Endodermal cell (in vitro differentiated cells): ENCODE data around the gene ATG2A. TPM values are rescaled to one million over a fixed set of nuclear protein-coding genes. Genes with fewer than 3 reads are reported as not detected.

ENCODE experiments used
- DNase-seq: peaks from one replicate; pipeline ENCODE4 v3.0.0-alpha.2; 2017
- H3K27ac ChIP-seq: 2 replicates; pipeline ENCODE4 v1.5.1; 2013; ENCODE audit warnings: mild to moderate bottlenecking, low read depth, low read length, moderate library complexity
- H3K27me3 ChIP-seq: 2 replicates; pipeline ENCODE4 v1.6.1; 2013; ENCODE audit warnings: mild to moderate bottlenecking, low read length, moderate library complexity; ENCODE audit not compliant: insufficient read depth, control insufficient read depth, poor library complexity, severe bottlenecking
- H3K36me3 ChIP-seq: 2 replicates; pipeline ENCODE4 v1.7.0; 2013; ENCODE audit warnings: mild to moderate bottlenecking, low read length, moderate library complexity; ENCODE audit not compliant: control insufficient read depth, insufficient read depth
- H3K4me1 ChIP-seq: one replicate; pipeline ENCODE4 v1.7.0; 2013; ENCODE audit warnings: low read length; ENCODE audit not compliant: control insufficient read depth, insufficient read depth
- H3K4me3 ChIP-seq: 2 replicates; pipeline ENCODE4 v1.5.1; 2013; ENCODE audit warnings: mild to moderate bottlenecking, low read length, moderate library complexity
- H3K9ac ChIP-seq: 2 replicates; pipeline ENCODE4 v1.6.1; 2013; ENCODE audit warnings: mild to moderate bottlenecking, low read length, moderate library complexity; ENCODE audit not compliant: poor library complexity, severe bottlenecking; ENCODE audit errors: extremely low read depth
- H3K9me3 ChIP-seq: 2 replicates; pipeline ENCODE4 v1.6.1; 2013; ENCODE audit warnings: mild to moderate bottlenecking, low read length, moderate library complexity; ENCODE audit not compliant: control insufficient read depth
- H3K27ac Mint-ChIP-seq: 2 replicates; pipeline ENCODE4 v1.8.0; 2020; ENCODE audit warnings: mixed read lengths
- H3K27me3 Mint-ChIP-seq: 2 replicates; pipeline ENCODE4 v1.8.0; 2021; ENCODE audit warnings: mild to moderate bottlenecking, mixed read lengths; ENCODE audit not compliant: insufficient read depth
- H3K36me3 Mint-ChIP-seq: 2 replicates; pipeline ENCODE4 v1.8.0; 2020; ENCODE audit warnings: low read depth, mixed read lengths
- H3K4me1 Mint-ChIP-seq: 2 replicates; pipeline ENCODE4 v1.8.0; 2020; ENCODE audit warnings: mixed read lengths
- H3K4me3 Mint-ChIP-seq: 2 replicates; pipeline ENCODE4 v1.8.0; 2020; ENCODE audit warnings: mild to moderate bottlenecking, moderate library complexity, mixed read lengths
- H3K9me3 Mint-ChIP-seq: 2 replicates; pipeline ENCODE4 v1.8.0; 2020; ENCODE audit warnings: mild to moderate bottlenecking, mixed read lengths
- CTCF ChIP-seq: fragments of 200-600 bp; sonication (generic); conservative IDR thresholded peaks from 2 replicates; pipeline ENCODE4 v1.5.0; 2021; ENCODE audit warnings: antibody characterized with exemption, mild to moderate bottlenecking
- WGBS, 2 experiments: methylation state at CpG; one replicate each; pipeline versions ENCODE4 v1.1.5 to v1.1.7; 2013; ENCODE audit warnings: missing lambda C conversion rate in 2 of 2, mixed read lengths in 1 of 2; ENCODE audit not compliant: insufficient coverage in 1 of 2, insufficient read length in 1 of 2; 5-methylcytosine and 5-hydroxymethylcytosine counted together
- total RNA-seq, 2 donors: library from RNA; stranded (reverse); fragmentation: NEBNext Ultra II Directional in 1 of 2; extraction: Animal tissue kit (Norgen Biotek cat#: 25700) in 1 of 2; gene quantifications; 2 replicates in 1 of 2; 3 replicates in 1 of 2; pipeline ENCODE4 v1.2.1, GENCODE V29; 2021

Gene ATG2A
- total RNA-seq, 2 donors from 2014 or later: 17.0 to 23.0 TPM

- WGBS, 2 experiments: 94 to 96% methylated on average over 13 to 19 of the region's 19 CpGs
- Histone ChIP-seq H3K27ac (no peak overlapping the region), H3K36me3 (no peaks in the 10 kb centered on the region), H3K4me1 (peaks cover 6% of the 10 kb centered on the region), H3K4me3 (no peak overlapping the region), H3K9ac (no peak overlapping the region), H3K9me3 (no peaks in the 10 kb centered on the region), H3K27me3 (no peaks in the 10 kb centered on the region)
- H3K4me3 Mint-ChIP-seq: no peak overlapping the region
- H3K27ac Mint-ChIP-seq: no peak overlapping the region
- H3K27me3 Mint-ChIP-seq: no peaks in the 10 kb centered on the region
- no peak for DNase-seq
- H3K9me3 Mint-ChIP-seq: no peaks in the 10 kb centered on the region
- H3K36me3 Mint-ChIP-seq: peaks cover 23% of the 10 kb centered on the region
- TF ChIP-seq CTCF: no peak
- no peaks in the 10 kb centered on the region for H3K4me1 Mint-ChIP-seq
Observed at GRCh38 chr11:64898541-64898940, 18.5 kb downstream of the ATG2A start.

DNA sequence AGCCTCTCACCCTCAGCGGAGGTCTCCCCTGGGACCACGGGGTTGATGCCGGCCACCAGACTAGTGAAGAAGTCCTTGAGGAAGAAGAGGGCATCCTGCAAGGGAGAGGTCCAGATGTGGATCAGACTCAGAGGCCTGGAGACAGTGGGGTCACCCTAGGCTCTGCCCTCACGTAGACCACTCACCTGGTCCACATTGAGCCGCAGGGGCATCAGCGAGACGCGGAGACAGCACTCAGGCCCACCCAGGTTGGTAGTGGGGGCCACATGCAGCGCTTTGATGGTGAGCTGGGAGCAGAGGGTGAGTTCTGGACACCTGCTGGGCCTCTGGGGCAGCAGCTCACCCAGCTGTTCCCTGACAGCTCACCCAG lies 18.9 kb downstream of the ATG2A start:
- H3K4me1 Mint-ChIP-seq: no peaks in the 10 kb centered on the region
- no peaks in the 10 kb centered on the region for H3K27me3 Mint-ChIP-seq
- peaks cover 23% of the 10 kb centered on the region for H3K36me3 Mint-ChIP-seq
- H3K4me1 ChIP-seq: peaks cover 11% of the 10 kb centered on the region
- H3K27ac Mint-ChIP-seq: no peak overlapping the region
- H3K4me3 ChIP-seq: no peak overlapping the region
- no peaks in the 10 kb centered on the region for H3K36me3 ChIP-seq
- WGBS, 2 experiments: 94 to 98% methylated on average over 7 to 9 of the region's 9 CpGs
- H3K9ac ChIP-seq: no peak overlapping the region
- no peak overlapping the region for H3K4me3 Mint-ChIP-seq
- no peak for DNase-seq
- H3K9me3 ChIP-seq: no peaks in the 10 kb centered on the region
- no peaks in the 10 kb centered on the region for H3K27me3 ChIP-seq
- no peak for TF ChIP-seq CTCF
- H3K27ac ChIP-seq: no peak overlapping the region
- no peaks in the 10 kb centered on the region for H3K9me3 Mint-ChIP-seq

GRCh38 chr11:64897381-64898075 lies 19.5 kb downstream of the ATG2A start:
- peaks cover 11% of the 10 kb centered on the region for H3K4me1 ChIP-seq
- Mint-ChIP-seq H3K36me3 (peaks cover 23% of the 10 kb centered on the region), H3K27me3 (no peaks in the 10 kb centered on the region), H3K9me3 (no peaks in the 10 kb centered on the region), H3K4me3 (no peak overlapping the region), H3K27ac (no peak overlapping the region), H3K4me1 (no peaks in the 10 kb centered on the region)
- DNase-seq: no peak
- no peak overlapping the region for H3K9ac ChIP-seq
- no peak overlapping the region for H3K4me3 ChIP-seq
- no peaks in the 10 kb centered on the region for H3K9me3 ChIP-seq
- TF ChIP-seq CTCF: no peak
- H3K27ac ChIP-seq: no peak overlapping the region
- WGBS, 2 experiments: 95 to 96% methylated on average over 4 to 19 of the region's 19 CpGs
- H3K27me3 ChIP-seq: no peaks in the 10 kb centered on the region
- no peaks in the 10 kb centered on the region for H3K36me3 ChIP-seq
